ENCODE measurements around the gene ECT2.
"Not testable (repeated sequence)": the region's sequence is repeated elsewhere in the genome, so short reads cannot be mapped to it uniquely, and the experiment has no call there.

ECT2 gene

GRCh38 chr3:172750069-172750367 lies 508 bp upstream of the ECT2 start:
- Histone ChIP-seq H3K4me2 (peak overlapping the region; percentile 92), H3K79me2 (ENCODE audit: insufficient read depth, low read depth) (peaks cover 42% of the 10 kb centered on the region), H4K20me1 (ENCODE audit: insufficient read depth) (no peaks in the 10 kb centered on the region), H3K36me3 (ENCODE audit: insufficient read depth) (no peaks in the 10 kb centered on the region; the same call in 1 of the 2 replicates), H3K4me3 (IDR thresholded peaks at IDR 0.05; ENCODE audit: insufficient read depth, low read depth, low read length) (no peak overlapping the region), H2AFZ (ENCODE audit: low read depth) (peak overlapping the region; percentile 94), H3K9ac (peak overlapping the region; percentile 96), H3K4me1 (ENCODE audit: low read depth, poor library complexity, severe bottlenecking) (peaks cover 14% of the 10 kb centered on the region), H3K27ac (peak overlapping the region; percentile 90), H3K27me3 (ENCODE audit: insufficient read depth, low read depth) (no peaks in the 10 kb centered on the region)
- TF ChIP-seq, protein P1, sequence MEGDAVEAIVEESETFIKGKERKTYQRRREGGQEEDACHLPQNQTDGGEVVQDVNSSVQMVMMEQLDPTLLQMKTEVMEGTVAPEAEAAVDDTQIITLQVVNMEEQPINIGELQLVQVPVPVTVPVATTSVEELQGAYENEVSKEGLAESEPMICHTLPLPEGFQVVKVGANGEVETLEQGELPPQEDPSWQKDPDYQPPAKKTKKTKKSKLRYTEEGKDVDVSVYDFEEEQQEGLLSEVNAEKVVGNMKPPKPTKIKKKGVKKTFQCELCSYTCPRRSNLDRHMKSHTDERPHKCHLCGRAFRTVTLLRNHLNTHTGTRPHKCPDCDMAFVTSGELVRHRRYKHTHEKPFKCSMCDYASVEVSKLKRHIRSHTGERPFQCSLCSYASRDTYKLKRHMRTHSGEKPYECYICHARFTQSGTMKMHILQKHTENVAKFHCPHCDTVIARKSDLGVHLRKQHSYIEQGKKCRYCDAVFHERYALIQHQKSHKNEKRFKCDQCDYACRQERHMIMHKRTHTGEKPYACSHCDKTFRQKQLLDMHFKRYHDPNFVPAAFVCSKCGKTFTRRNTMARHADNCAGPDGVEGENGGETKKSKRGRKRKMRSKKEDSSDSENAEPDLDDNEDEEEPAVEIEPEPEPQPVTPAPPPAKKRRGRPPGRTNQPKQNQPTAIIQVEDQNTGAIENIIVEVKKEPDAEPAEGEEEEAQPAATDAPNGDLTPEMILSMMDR (conservative IDR thresholded peaks at IDR 0.05; ENCODE audit: low read depth, low read length) = no peak

- H4K20me1 ChIP-seq (ENCODE audit: insufficient read depth) = no peaks in the 10 kb centered on the region
- TF ChIP-seq, protein P1 (conservative IDR thresholded peaks at IDR 0.05; ENCODE audit: low read depth, low read length) = no peak
- H3K4me1 ChIP-seq (ENCODE audit: low read depth, poor library complexity, severe bottlenecking) = peaks cover 14% of the 10 kb centered on the region
- peak overlapping the region; percentile 90 for H3K27ac ChIP-seq
- H3K4me2 ChIP-seq = peak overlapping the region; percentile 88
- no peaks in the 10 kb centered on the region; the same call in 1 of the 2 replicates for H3K36me3 ChIP-seq (ENCODE audit: insufficient read depth)
- peak overlapping the region; percentile 96 for H3K9ac ChIP-seq
- H3K79me2 ChIP-seq (ENCODE audit: insufficient read depth, low read depth) = peaks cover 42% of the 10 kb centered on the region
- H3K27me3 ChIP-seq (ENCODE audit: insufficient read depth, low read depth) = no peaks in the 10 kb centered on the region
- H2AFZ ChIP-seq (ENCODE audit: low read depth) = peak overlapping the region; percentile 91
- H3K4me3 ChIP-seq (IDR thresholded peaks at IDR 0.05; ENCODE audit: insufficient read depth, low read depth, low read length) = peak overlapping the region; percentile 85
Measured at GRCh38 chr3:172751175-172751704, 714 bp downstream of the ECT2 start.

DNA sequence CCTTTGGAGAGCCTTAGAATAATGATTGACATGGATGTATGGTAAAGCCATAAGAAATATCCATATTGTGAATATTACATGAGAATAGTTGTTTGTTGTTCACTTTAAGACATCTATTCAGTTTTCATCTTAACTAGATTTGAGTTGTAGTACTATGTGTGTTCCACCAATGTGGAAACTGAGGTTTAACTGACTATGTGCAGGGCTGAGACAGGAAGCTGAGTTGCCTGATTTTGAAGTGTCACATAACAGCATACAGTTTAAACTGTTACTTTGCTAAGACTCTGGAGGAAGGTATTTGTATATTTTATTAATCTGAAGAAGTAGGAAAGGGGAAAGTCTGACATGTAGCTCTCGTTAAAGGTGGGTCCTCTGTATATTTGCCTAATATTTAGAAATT lies 2.1 kb downstream of the ECT2 start:
- no peaks in the 10 kb centered on the region for H3K27me3 ChIP-seq (ENCODE audit: insufficient read depth, low read depth)
- H3K79me2 ChIP-seq (ENCODE audit: insufficient read depth, low read depth) = peaks cover 42% of the 10 kb centered on the region
- no peak overlapping the region for H3K4me3 ChIP-seq (IDR thresholded peaks at IDR 0.05; ENCODE audit: insufficient read depth, low read depth, low read length)
- H3K4me1 ChIP-seq (ENCODE audit: low read depth, poor library complexity, severe bottlenecking) = peaks cover 14% of the 10 kb centered on the region
- H3K4me2 ChIP-seq = 0 out of 2 replicates have a peak overlapping the region, but pooled peaks have one; percentile 7
- no peak overlapping the region for H3K27ac ChIP-seq
- H3K36me3 ChIP-seq (ENCODE audit: insufficient read depth) = peaks cover 5% of the 10 kb centered on the region; the same call in 1 of the 2 replicates
- TF ChIP-seq, protein P1 (conservative IDR thresholded peaks at IDR 0.05; ENCODE audit: low read depth, low read length) = no peak
- H3K9ac ChIP-seq = no peak overlapping the region
- no peak overlapping the region for H2AFZ ChIP-seq (ENCODE audit: low read depth)
- no peaks in the 10 kb centered on the region for H4K20me1 ChIP-seq (ENCODE audit: insufficient read depth)

DNA sequence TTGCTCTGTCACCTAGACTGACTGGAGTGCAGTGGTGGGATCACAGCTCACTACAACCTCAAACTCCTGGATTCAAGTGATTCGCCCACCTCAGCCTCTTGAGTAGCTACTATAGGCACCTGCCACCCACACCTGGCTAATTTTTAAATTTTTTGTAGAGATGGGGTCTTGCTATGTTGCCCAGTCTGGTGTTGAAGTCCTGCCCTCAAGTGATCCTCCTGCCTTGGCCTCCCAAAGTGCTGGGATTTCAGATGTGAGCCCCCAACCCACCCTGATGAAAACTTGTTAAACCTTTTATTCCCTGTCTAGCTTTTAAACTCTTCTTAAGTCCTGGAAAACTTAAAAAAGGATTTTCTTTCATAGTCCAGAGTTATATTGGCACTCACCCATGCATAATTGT lies 2.6 kb downstream of the ECT2 start:
- H4K20me1 ChIP-seq (ENCODE audit: insufficient read depth) = no peaks in the 10 kb centered on the region
- peaks cover 5% of the 10 kb centered on the region; the same call in 1 of the 2 replicates for H3K36me3 ChIP-seq (ENCODE audit: insufficient read depth)
- TF ChIP-seq, protein P1 (conservative IDR thresholded peaks at IDR 0.05; ENCODE audit: low read depth, low read length) = no peak
- H3K9ac ChIP-seq = no peak overlapping the region
- peaks cover 42% of the 10 kb centered on the region for H3K79me2 ChIP-seq (ENCODE audit: insufficient read depth, low read depth)
- H3K27me3 ChIP-seq (ENCODE audit: insufficient read depth, low read depth) = no peaks in the 10 kb centered on the region
- no peak overlapping the region for H3K4me3 ChIP-seq (IDR thresholded peaks at IDR 0.05; ENCODE audit: insufficient read depth, low read depth, low read length)
- H2AFZ ChIP-seq (ENCODE audit: low read depth) = no peak overlapping the region
- H3K27ac ChIP-seq = no peak overlapping the region
- H3K4me1 ChIP-seq (ENCODE audit: low read depth, poor library complexity, severe bottlenecking) = peaks cover 14% of the 10 kb centered on the region
- no peak overlapping the region for H3K4me2 ChIP-seq

GRCh38 chr3:172760416-172760815 lies 9.9 kb downstream of the ECT2 start:
- H3K9ac ChIP-seq = not testable (repeated sequence)

More at GRCh38 chr3:172760416-172760815, 9.9 kb downstream of the ECT2 start:
- H3K27ac ChIP-seq; H3K4me3 ChIP-seq (IDR thresholded peaks at IDR 0.05; ENCODE audit: insufficient read depth, low read depth, low read length); H3K79me2 ChIP-seq (ENCODE audit: insufficient read depth, low read depth); H3K27me3 ChIP-seq (ENCODE audit: insufficient read depth, low read depth); H3K4me1 ChIP-seq (ENCODE audit: low read depth, poor library complexity, severe bottlenecking); H3K4me2 ChIP-seq; H2AFZ ChIP-seq (ENCODE audit: low read depth); H4K20me1 ChIP-seq (ENCODE audit: insufficient read depth): not testable (repeated sequence)
- H3K36me3 ChIP-seq (ENCODE audit: insufficient read depth) = peaks cover 10% of the 10 kb centered on the region; the same call in 1 of the 2 replicates

All from KMS-11 (cell line).